ENCODE measurements around the gene TNNI3. TPM values are rescaled to one million over a fixed set of nuclear protein-coding genes. Genes with fewer than 3 reads are reported as not detected.

TNNI3 gene
- total and polyA plus RNA-seq, 9 of the 15 experiments (the other 6 are each of a cell fraction or from before 2014, with no cell fraction given), result 4.7 to 158 (median 42.0) TPM

GRCh38 chr19:55146078-55146704 is 11.3 kb downstream of the TNNI3 start (continued):
- TF ChIP-seq TCF15 (CRISPR knock-in tag; IDR thresholded peaks at IDR 0.05), result no peak
- TF ChIP-seq, protein P1, sequence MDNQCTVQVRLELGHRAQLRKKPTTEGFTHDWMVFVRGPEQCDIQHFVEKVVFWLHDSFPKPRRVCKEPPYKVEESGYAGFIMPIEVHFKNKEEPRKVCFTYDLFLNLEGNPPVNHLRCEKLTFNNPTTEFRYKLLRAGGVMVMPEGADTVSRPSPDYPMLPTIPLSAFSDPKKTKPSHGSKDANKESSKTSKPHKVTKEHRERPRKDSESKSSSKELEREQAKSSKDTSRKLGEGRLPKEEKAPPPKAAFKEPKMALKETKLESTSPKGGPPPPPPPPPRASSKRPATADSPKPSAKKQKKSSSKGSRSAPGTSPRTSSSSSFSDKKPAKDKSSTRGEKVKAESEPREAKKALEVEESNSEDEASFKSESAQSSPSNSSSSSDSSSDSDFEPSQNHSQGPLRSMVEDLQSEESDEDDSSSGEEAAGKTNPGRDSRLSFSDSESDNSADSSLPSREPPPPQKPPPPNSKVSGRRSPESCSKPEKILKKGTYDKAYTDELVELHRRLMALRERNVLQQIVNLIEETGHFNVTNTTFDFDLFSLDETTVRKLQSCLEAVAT (IDR thresholded peaks at IDR 0.05), result peak in 1 of 2 experiments; percentile 39; a peak in 1 of 4 replicates
- TF ChIP-seq ASH1L (IDR thresholded peaks at IDR 0.05; ENCODE audit: borderline replicate concordance, low read depth, partially characterized antibody), result no peak
- TF ChIP-seq MAZ (CRISPR knock-in tag; conservative IDR thresholded peaks at IDR 0.05 in 1 of 2, IDR thresholded peaks at IDR 0.05 in 1 of 2), result peak; percentile 86 to 88
- TF ChIP-seq TBL1XR1 (IDR thresholded peaks at IDR 0.05; ENCODE audit: low read length in 2 of 2), result peak; percentile 64 to 65; a peak in 3 of 4 replicates
- TF ChIP-seq POLR2G (IDR thresholded peaks at IDR 0.05; ENCODE audit: low read depth, low read length), result no peak
- TF ChIP-seq CREB1 (IDR thresholded peaks at IDR 0.05), result peak; percentile 9; the same call in 1 of the 2 replicates
- no peak for TF ChIP-seq CREB1 (CRISPR knock-in tag; IDR thresholded peaks at IDR 0.05)
- TF ChIP-seq HBP1 (CRISPR knock-in tag; IDR thresholded peaks at IDR 0.05), result no peak
- peak; percentile 60 for TF ChIP-seq TCF3 (CRISPR knock-in tag; IDR thresholded peaks at IDR 0.05)
- no peak for TF ChIP-seq HSF4 (CRISPR knock-in tag; IDR thresholded peaks at IDR 0.05; ENCODE audit: borderline replicate concordance)
- TF ChIP-seq, protein P2, sequence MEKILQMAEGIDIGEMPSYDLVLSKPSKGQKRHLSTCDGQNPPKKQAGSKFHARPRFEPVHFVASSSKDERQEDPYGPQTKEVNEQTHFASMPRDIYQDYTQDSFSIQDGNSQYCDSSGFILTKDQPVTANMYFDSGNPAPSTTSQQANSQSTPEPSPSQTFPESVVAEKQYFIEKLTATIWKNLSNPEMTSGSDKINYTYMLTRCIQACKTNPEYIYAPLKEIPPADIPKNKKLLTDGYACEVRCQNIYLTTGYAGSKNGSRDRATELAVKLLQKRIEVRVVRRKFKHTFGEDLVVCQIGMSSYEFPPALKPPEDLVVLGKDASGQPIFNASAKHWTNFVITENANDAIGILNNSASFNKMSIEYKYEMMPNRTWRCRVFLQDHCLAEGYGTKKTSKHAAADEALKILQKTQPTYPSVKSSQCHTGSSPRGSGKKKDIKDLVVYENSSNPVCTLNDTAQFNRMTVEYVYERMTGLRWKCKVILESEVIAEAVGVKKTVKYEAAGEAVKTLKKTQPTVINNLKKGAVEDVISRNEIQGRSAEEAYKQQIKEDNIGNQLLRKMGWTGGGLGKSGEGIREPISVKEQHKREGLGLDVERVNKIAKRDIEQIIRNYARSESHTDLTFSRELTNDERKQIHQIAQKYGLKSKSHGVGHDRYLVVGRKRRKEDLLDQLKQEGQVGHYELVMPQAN (IDR thresholded peaks at IDR 0.05; ENCODE audit: borderline replicate concordance), result 0 out of 2 replicates have a peak, but pooled peaks have one; percentile 40
- TF ChIP-seq, protein P3, sequence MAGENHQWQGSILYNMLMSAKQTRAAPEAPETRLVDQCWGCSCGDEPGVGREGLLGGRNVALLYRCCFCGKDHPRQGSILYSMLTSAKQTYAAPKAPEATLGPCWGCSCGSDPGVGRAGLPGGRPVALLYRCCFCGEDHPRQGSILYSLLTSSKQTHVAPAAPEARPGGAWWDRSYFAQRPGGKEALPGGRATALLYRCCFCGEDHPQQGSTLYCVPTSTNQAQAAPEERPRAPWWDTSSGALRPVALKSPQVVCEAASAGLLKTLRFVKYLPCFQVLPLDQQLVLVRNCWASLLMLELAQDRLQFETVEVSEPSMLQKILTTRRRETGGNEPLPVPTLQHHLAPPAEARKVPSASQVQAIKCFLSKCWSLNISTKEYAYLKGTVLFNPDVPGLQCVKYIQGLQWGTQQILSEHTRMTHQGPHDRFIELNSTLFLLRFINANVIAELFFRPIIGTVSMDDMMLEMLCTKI (IDR thresholded peaks at IDR 0.05; ENCODE audit: partially characterized antibody), result no peak
- no peak for TF ChIP-seq ZNF592 (IDR thresholded peaks at IDR 0.05)
- peak; percentile 90 for TF ChIP-seq NEUROD1 (IDR thresholded peaks at IDR 0.05; ENCODE audit: borderline replicate concordance, low read depth, low read length, partially characterized antibody)
- peak; percentile 59 for TF ChIP-seq RB1 (IDR thresholded peaks at IDR 0.05; ENCODE audit: low read depth)
